ENCODE data around the gene ZBTB20.

DNA sequence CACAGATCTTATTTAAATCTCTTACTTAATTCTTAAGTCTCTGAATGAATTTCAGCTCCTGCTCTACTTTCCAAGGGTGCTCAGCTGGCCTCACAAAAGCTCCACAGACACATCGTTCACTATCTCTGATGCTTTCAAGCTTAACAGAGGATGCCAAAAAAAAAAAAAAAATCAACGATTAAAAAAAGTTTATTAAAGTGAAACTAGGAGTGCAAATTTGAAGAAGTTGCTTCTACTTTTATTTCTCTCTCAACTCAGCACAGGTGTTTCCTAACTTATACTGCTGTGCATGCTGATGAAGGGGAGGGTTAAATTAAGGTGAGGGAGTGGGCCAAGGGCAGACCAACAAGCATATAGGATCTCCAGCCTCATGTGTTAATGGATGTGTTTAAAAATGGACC is 696.0 kb downstream of the ZBTB20 start:
- TF ChIP-seq, protein P1, sequence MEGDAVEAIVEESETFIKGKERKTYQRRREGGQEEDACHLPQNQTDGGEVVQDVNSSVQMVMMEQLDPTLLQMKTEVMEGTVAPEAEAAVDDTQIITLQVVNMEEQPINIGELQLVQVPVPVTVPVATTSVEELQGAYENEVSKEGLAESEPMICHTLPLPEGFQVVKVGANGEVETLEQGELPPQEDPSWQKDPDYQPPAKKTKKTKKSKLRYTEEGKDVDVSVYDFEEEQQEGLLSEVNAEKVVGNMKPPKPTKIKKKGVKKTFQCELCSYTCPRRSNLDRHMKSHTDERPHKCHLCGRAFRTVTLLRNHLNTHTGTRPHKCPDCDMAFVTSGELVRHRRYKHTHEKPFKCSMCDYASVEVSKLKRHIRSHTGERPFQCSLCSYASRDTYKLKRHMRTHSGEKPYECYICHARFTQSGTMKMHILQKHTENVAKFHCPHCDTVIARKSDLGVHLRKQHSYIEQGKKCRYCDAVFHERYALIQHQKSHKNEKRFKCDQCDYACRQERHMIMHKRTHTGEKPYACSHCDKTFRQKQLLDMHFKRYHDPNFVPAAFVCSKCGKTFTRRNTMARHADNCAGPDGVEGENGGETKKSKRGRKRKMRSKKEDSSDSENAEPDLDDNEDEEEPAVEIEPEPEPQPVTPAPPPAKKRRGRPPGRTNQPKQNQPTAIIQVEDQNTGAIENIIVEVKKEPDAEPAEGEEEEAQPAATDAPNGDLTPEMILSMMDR (IDR thresholded peaks at IDR 0.05), result no peak
- TF ChIP-seq CHD2 (IDR thresholded peaks at IDR 0.05; ENCODE audit: low read length, partially characterized antibody) (no peak), NFIC (IDR thresholded peaks at IDR 0.05; ENCODE audit: borderline replicate concordance) (no peak), EP300 (IDR thresholded peaks at IDR 0.05; ENCODE audit: borderline replicate concordance in 1 of 2, low read depth in 1 of 2, low read length in 1 of 2) (no peak), MXI1 (IDR thresholded peaks at IDR 0.05; ENCODE audit: low read depth, low read length) (no peak), POLR2AphosphoS5 (IDR thresholded peaks at IDR 0.05; ENCODE audit: low read depth, low read length) (no peak), YY1 (IDR thresholded peaks at IDR 0.05; ENCODE audit: low read depth) (no peak)
- TF ChIP-seq, protein P2, sequence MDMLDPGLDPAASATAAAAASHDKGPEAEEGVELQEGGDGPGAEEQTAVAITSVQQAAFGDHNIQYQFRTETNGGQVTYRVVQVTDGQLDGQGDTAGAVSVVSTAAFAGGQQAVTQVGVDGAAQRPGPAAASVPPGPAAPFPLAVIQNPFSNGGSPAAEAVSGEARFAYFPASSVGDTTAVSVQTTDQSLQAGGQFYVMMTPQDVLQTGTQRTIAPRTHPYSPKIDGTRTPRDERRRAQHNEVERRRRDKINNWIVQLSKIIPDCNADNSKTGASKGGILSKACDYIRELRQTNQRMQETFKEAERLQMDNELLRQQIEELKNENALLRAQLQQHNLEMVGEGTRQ (IDR thresholded peaks at IDR 0.05; ENCODE audit: borderline replicate concordance, low read depth, low read length), result no peak
- TF ChIP-seq, protein P3, sequence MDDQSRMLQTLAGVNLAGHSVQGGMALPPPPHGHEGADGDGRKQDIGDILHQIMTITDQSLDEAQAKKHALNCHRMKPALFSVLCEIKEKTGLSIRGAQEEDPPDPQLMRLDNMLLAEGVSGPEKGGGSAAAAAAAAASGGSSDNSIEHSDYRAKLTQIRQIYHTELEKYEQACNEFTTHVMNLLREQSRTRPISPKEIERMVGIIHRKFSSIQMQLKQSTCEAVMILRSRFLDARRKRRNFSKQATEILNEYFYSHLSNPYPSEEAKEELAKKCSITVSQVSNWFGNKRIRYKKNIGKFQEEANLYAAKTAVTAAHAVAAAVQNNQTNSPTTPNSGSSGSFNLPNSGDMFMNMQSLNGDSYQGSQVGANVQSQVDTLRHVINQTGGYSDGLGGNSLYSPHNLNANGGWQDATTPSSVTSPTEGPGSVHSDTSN (IDR thresholded peaks at IDR 0.05), result no peak
- TF ChIP-seq, protein P4, sequence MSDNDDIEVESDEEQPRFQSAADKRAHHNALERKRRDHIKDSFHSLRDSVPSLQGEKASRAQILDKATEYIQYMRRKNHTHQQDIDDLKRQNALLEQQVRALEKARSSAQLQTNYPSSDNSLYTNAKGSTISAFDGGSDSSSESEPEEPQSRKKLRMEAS (IDR thresholded peaks at IDR 0.05; ENCODE audit: low read depth), result no peak

All from SK-N-SH (cell line).